Muscle of back (tissue), 11 donors: ENCODE measurements around the gene ERAP2. TPM values are rescaled to one million over a fixed set of nuclear protein-coding genes. Genes with fewer than 3 reads are reported as not detected.
"Not testable (repeated sequence)": the region's sequence is repeated elsewhere in the genome, so short reads cannot be mapped to it uniquely, and the experiment has no call there.

Experiments used
- DNase-seq, 3 donors: peaks; one replicate each; pipeline versions ENCODE4 v3.0.0 to v3.0.0-alpha.2; 2013
- polyA plus RNA-seq, 10 donors: library from polyadenylated mRNA; unstranded; fragments of 120-200 nt; gene quantifications; one replicate each; pipeline ENCODE4 v1.2.1, GENCODE V29; 2013; ENCODE audit not compliant: insufficient read length in 10 of 10

ERAP2 gene
- polyA plus RNA-seq, 10 donors: 5.9 to 17.6 (median 9.1) TPM

- no peak for DNase-seq
Measured at GRCh38 chr5:96896806-96897205, 20.5 kb downstream of the ERAP2 start.

DNA sequence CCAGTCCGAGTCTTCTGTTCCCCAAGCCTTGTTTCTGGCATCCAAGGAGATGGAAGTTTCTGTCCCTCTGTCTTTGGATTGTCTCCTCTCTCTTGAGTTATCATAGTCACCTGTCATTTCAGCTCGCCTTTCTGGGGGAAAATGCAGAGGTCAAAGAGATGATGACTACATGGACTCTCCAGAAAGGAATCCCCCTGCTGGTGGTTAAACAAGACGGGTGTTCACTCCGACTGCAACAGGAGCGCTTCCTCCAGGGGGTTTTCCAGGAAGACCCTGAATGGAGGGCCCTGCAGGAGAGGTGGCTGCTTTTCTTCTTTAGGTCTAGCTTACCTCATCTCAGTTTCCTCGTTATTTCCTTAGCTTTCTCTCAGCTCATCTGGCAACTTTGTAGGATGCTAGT lies 25.1 kb downstream of the ERAP2 start:
- DNase-seq: no peak

- no peak for DNase-seq
Measured at GRCh38 chr5:96901841-96902240, 25.5 kb downstream of the ERAP2 start.

DNA sequence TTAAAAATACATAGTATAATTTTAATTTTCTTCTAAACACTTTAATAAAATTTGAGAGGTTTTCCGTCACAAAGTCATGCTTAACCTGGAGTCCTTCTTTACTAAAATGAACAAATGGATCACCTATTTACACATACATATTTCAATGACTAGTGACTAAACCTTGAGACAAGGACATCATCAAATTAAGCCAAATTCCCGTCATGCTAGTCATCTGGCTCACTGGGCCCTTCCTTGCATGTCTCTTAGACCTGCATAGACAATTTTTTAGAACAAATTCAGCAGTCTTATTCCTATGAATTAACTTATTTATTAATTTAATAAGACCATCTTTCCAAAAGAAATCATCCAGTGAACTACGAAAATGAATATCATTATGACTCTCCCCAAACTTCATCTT lies 26.6 kb downstream of the ERAP2 start:
- no peak for DNase-seq

GRCh38 chr5:96903300-96903699 lies 27.0 kb downstream of the ERAP2 start:
- DNase-seq: no peak

DNA sequence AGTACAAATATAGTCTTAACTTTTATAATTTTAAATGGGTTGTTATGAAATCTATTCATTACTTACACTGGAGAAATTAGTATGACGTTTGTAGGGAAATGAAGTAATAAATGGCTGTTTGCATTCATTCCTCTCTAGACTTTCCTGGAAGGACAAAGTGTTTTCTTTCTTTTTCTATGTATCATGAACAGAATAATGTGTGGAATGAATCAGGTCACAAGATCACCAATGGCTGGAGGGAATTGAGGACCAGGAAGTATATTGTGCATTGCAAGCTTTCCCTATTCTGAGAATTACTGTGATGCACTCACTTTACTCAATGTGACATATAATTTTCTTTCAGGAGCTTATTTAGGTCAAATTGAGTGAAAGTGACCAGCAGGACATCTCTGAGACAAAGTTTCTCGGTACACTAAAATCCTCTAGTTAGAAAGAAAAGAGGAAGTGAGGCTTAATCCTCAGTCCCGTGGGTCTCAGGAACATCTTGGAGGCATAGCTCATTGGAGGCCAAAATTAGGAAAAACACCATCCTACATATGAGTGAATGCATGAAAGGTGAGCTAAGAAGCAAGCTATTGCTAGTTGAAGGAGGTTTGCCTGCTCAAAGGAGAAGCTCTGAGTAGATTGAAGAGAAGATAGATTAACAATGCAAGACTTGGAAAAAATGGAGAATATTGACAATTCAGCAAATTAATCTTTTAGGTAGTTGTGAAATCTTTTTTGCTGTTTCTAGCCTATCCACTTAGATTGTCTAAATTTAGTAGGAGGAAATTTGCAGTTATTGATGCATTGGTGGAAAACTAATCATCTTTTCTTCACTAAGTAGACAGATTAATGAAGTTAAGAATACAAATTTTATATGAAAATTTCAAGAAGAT lies 28.0 kb downstream of the ERAP2 start:
- DNase-seq: no peak

- no peak for DNase-seq
Measured at GRCh38 chr5:96905864-96906263, 29.6 kb downstream of the ERAP2 start.

DNA sequence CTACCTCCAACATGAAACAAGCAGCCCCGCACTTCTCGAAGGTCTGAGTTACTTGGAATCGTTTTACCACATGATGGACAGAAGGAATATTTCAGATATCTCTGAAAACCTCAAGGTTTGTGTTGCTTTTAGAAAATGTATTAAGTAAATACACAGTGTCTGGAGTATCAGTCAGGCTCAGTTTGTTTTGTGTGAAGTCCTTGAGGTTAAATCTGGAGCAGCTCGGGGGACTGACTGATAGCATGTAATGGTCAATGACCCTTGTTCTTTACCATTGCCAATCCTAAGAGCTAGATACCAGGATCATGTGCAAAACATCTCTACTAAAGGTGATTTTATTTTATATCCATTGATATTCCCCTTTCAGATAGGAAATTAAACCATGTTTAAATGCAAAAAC lies 32.7 kb downstream of the ERAP2 start:
- DNase-seq: no peak

- DNase-seq: no peak
Measured at GRCh38 chr5:96909435-96909834, 33.1 kb downstream of the ERAP2 start.

GRCh38 chr5:96911139-96911538 lies 34.8 kb downstream of the ERAP2 start:
- DNase-seq: no peak

- no peak for DNase-seq
Measured at GRCh38 chr5:96913233-96913632, 36.9 kb downstream of the ERAP2 start.

DNA sequence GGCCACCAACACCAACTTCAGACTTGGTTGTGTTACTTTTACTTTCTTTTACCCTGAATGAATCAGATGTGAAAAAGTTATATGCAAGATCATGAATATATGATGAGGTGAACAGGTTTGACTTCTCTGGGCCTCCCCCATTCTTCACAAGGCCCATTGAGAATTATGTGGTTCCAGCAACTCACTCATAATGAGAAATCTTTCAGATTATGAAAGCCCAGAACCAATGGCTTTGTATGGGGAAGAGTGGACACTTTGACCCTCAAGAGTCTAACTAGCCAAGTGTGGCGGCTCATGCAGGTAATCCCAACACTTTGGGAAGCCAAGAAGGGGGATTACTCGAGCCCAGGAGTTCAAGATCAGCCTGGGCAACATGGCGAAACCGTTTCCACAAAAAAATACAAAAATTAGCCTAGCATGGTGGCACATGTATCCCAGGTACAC lies 43.5 kb downstream of the ERAP2 start:
- no peak for DNase-seq

DNA sequence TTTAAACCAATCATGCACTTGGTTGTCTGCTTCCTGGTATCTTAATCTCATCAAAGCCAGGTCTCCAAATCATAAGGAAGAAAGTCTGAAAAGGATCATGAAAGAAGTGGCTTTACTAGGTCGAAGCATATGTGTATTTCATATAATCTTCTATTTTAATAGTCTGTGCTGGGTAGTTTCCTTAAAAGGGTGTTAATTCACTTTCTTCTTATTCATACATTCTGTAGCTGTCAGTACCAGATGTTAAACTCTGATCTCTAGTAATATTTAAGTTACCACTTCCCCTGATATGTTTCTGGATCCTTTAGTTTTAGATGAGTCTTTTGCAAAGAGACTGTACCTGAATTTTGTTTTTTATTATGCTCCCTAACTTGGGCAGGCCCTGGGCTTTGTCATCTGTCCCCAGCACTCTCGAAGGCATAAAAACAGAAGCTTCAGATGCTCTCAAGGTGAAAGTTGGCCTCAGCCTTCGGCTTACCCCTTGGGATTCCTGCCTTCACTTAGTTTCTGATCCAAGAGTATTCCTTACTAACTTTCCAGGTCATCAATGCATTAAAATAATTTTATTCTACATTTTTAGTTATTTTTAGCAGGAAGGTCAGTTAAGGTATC lies 44.5 kb downstream of the ERAP2 start:
- no peak for DNase-seq

DNA sequence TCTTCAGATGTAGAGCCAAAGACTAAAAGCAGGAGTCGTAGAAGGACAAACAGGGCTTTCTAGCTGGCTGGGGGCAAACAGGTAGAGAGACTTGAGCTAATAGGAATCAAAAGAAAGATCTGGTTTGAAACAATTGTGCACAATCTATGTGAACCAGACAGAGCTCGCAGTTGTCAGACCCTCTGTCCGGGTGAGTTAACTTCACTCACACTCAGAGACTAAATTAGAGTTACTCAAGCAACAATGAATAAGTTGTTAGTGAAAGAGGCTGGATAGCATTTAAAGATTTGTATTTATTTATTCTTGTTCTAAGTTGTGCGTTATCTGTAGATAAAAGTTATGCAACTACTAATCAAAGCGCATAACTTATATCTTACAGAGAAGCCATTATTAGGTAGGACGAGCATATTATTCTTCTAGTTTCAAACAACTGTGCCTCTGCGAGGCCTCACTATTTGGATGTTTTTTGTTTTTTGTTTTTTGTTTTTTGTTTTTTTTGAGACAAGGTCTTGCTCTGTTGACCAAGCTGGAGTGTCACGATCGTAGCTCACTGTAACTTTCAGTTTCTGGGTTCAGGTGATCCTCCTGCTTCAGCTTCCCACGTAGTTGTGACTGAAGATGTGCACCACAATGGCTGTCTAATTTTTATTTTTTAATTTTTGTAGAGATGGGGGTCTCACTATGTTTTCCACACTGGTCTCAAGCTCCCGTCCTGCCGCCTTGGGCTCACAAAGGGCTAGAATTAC lies 46.4 kb downstream of the ERAP2 start:
- no peak for DNase-seq

DNA sequence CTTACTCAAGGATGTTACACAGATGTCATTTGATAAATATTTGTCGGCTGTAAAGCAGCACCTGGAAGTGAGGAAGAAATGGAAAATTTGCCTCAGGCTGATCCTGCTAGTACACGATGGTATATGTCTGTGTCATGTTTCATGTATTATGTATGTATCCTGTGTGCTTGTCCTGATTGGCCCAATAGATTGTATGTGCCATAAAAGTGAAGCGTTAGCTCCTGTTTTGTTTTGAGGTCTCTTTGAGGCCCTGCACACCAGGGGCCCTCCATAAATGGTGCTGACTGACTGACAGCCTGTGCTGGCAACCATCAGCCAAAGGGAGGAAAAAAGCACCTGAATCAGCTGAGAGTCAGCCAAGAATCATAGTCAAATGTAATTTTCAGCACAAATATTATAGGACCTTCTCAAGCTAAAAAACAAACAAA lies 47.7 kb downstream of the ERAP2 start:
- no peak for DNase-seq

DNA sequence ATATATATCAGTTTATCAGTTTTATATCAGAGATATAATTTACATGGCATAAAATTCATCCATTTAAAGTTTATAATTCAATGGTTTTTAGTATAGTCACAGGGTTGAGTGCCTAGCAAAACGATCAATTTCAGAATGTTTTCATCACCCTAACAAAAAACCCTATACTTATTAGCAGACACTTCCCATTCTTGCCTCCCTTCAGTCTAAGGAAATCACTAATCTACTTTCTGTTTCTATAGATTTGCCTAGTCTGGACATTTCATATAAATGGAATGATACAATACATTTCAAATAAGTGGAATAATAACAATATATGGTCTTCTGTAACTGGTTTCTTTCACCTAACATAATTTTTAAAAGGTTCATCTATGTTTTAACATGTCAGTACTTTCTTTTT lies 50.0 kb downstream of the ERAP2 start:
- DNase-seq: no peak

- no peak for DNase-seq
Measured at GRCh38 chr5:96927008-96927407, 50.7 kb downstream of the ERAP2 start.

DNA sequence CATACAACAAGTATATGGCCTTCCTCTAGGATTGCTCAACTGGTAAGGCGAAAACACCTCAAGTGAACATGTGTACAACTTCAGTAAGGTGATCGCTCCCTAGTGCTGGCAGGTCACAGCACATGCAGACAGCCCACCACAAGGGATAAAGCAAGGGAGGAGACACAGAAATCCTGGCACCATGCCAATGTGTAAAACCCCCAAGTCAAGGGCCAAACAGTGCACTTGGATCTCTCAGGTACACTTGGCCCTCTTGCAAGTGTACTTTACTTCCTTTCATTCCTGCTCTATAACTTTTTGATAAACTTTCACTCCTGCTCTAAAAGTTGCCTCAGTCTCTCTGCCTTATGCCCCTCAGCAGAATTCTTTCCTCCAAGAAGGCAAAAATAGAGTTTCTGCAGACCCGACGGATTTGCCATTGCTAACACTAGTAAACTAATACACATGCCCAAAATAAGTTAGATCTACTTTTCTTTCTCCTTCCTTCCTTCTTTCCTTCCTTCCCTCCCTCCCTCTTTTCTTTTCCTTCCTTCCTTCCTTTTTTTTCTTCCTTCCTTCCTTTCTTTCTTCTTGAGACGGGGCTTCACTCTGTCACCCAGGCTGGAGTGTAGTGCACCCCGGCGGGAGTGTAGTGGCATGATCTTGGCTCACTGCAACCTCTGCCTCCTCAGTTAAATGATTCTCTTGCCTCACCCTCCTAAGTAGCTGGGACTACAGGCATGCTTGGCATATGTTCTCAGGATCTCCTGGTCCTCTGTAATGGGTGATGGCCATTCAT lies 52.8 kb downstream of the ERAP2 start:
- DNase-seq: no peak

- DNase-seq: no peak
Measured at GRCh38 chr5:96930058-96930457, 53.8 kb downstream of the ERAP2 start.

DNA sequence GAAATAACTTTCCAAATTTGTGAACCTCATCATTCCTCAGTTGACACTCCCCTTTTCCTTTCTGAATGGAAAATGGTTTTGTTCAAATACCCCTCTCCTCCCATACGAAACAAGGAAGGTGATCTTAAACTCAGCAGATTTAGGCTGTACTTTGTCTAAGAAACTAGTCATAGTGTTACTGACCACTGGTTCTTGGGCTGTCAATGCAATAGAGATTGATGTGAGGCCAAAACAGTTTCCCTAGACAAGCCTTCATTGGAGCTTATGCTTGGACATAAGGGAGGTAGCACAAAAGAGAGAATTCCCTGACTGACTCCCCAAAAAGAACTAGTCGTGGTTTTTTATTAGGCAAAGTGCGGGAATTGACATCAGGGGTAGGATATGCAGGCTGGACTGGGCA lies 54.3 kb downstream of the ERAP2 start:
- DNase-seq: no peak

GRCh38 chr5:96931037-96931436 lies 54.7 kb downstream of the ERAP2 start:
- DNase-seq: not testable (repeated sequence)

GRCh38 chr5:96931605-96932004 lies 55.3 kb downstream of the ERAP2 start:
- no peak for DNase-seq
